Erythroblast (primary cell): ENCODE measurements around the gene MUC2.

Source experiments
- GATA1 ChIP-seq: IDR thresholded peaks from 2 replicates; pipeline ENCODE4 v1.6.1; 2011; ENCODE audit warnings: low read depth, mild to moderate bottlenecking, control low read depth, low read length, moderate library complexity
- POLR2A ChIP-seq: IDR thresholded peaks from 2 replicates; pipeline ENCODE4 v1.6.1; 2011; ENCODE audit warnings: mild to moderate bottlenecking, low read length

DNA sequence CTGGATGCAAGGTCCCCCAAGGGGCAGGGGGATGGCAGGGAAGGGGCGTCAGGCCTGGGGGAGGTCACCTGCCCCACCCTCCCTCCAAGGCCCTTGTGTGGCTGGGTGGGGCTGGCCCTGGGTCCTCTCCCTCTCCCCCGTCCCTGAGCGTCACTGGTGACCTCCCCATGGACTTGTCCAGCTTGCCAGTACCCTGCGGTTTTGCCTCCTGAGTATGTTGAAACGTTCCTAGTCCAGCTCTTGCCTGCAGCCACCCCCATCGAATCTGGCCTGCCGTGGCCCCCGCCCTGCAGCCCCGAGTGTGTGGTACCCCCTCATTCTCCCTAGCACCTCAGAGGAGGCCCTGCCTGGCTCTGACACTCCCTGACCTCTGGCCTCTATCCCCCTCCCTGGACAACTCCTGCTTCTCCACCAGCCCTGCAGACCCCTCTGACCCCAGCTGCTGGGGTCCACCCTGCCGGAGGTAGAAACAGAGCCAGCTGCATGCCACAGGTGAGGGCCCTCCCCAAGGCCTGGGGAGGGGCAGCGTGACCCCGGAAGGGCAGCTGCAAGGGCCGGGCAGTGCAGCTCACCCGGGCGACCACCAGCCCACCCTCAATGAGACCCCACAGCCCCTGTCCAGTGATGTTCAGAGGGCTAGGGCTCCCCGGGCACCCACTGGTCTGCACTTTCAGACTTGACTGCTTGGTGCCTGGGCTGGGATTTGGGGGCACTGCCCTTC lies 34.1 kb upstream of the MUC2 start:
- TF ChIP-seq POLR2A (no peak), GATA1 (no peak)
